ENCODE results near the gene MVB12B.

- no peak for TF ChIP-seq ESRRA (CRISPR knock-in tag; IDR thresholded peaks at IDR 0.05; ENCODE audit: borderline replicate concordance)
- no peak for TF ChIP-seq CTCF (IDR thresholded peaks at IDR 0.05)
These were observed 169.6 kb downstream of the MVB12B start for GRCh38 chr9:126496181-126496576.

Data from WTC11 (cell line).